WTC11 (cell line): ENCODE measurements around the gene KLC1. TPM values are rescaled to one million over a fixed set of nuclear protein-coding genes. Genes with fewer than 3 reads are reported as not detected.

ENCODE experiments used
- ATAC-seq: fragments of 200-7000 bp; cut with Tn5 transposase; 2 replicates; pipeline ENCODE4 v1.10.0; 2021; ENCODE audit warnings: mild to moderate bottlenecking, moderate library complexity
- CTCF ChIA-PET: fragments of 300-600 bp; sonication (Branson Sonifier 250); formaldehyde crosslinking; loops from one replicate; lab custom pipeline; 2021; ENCODE audit warnings: antibody characterized with exemption; lab: Charles Lee
- POLR2A ChIA-PET: fragments of 350-600 bp; sonication (Branson Sonifier 250); formaldehyde crosslinking; loops from one replicate; lab custom pipeline; 2021; ENCODE audit warnings: antibody characterized with exemption; lab: Charles Lee
- DNase-seq: peaks from one replicate; pipeline ENCODE4 v3.0.0; 2021; ENCODE audit warnings: low spot score
- H3K27ac Mint-ChIP-seq: 2 replicates; pipeline ENCODE4 v1.8.0; 2021; ENCODE audit warnings: mixed read lengths
- H3K27me3 Mint-ChIP-seq: 2 replicates; pipeline ENCODE4 v1.8.0; 2021; ENCODE audit warnings: low read depth, mild to moderate bottlenecking, moderate library complexity, mixed read lengths
- H3K36me3 Mint-ChIP-seq: 2 replicates; pipeline ENCODE4 v1.8.0; 2021; ENCODE audit warnings: mixed read lengths
- H3K4me1 Mint-ChIP-seq: 2 replicates; pipeline ENCODE4 v1.8.0; 2022; ENCODE audit warnings: mixed read lengths
- H3K4me3 Mint-ChIP-seq: 2 replicates; pipeline ENCODE4 v1.8.0; 2021; ENCODE audit warnings: mild to moderate bottlenecking, moderate library complexity, mixed read lengths
- H3K9me3 Mint-ChIP-seq: 2 replicates; pipeline ENCODE4 v1.8.0; 2021; ENCODE audit warnings: mixed read lengths
- EMX1 ChIP-seq: fragments of 250-450 bp; sonication (Bioruptor Pico); IDR thresholded peaks from 2 replicates; pipeline ENCODE4 v1.8.0; 2021; ENCODE audit warnings: mild to moderate bottlenecking
- FOXK1 ChIP-seq: sonication (generic); formaldehyde crosslinking; IDR thresholded peaks from 2 replicates; pipeline ENCODE4 v1.8.0; 2022; ENCODE audit warnings: mild to moderate bottlenecking, moderate library complexity, missing genetic modification reagents
- GABPB1 ChIP-seq: sonication (generic); formaldehyde crosslinking; IDR thresholded peaks from 2 replicates; pipeline ENCODE4 v1.8.1; 2023; ENCODE audit warnings: mild to moderate bottlenecking, missing genetic modification reagents
- NFE2L1 ChIP-seq: sonication (generic); formaldehyde crosslinking; IDR thresholded peaks from 2 replicates; pipeline ENCODE4 v1.8.1; 2023; ENCODE audit warnings: missing genetic modification reagents
- NFYB ChIP-seq: sonication (generic); formaldehyde crosslinking; conservative IDR thresholded peaks from 2 replicates; pipeline ENCODE4 v1.8.0; 2022; ENCODE audit warnings: low read depth, missing genetic modification reagents
- NR1H2 ChIP-seq: sonication (generic); formaldehyde crosslinking; IDR thresholded peaks from 2 replicates; pipeline ENCODE4 v1.9.0; 2021; ENCODE audit warnings: mild to moderate bottlenecking, moderate library complexity, missing genetic modification reagents
- NR3C1 ChIP-seq: sonication (generic); formaldehyde crosslinking; conservative IDR thresholded peaks from 2 replicates; pipeline ENCODE4 v1.8.1; 2023; ENCODE audit warnings: low read depth, mild to moderate bottlenecking, missing genetic modification reagents
- RORB ChIP-seq: fragments of 250-450 bp; sonication (Bioruptor Pico); IDR thresholded peaks from 2 replicates; pipeline ENCODE4 v1.9.0; 2021; ENCODE audit warnings: mild to moderate bottlenecking
- SOX15 ChIP-seq: fragments of 250-450 bp; sonication (Bioruptor Pico); IDR thresholded peaks from 2 replicates; pipeline ENCODE4 v1.9.0; 2021; ENCODE audit warnings: mild to moderate bottlenecking
- ZNF121 ChIP-seq: sonication (generic); formaldehyde crosslinking; IDR thresholded peaks from 2 replicates; pipeline ENCODE4 v1.8.0; 2023; ENCODE audit warnings: missing genetic modification reagents
- ZNF232 ChIP-seq: sonication (generic); formaldehyde crosslinking; IDR thresholded peaks from 2 replicates; pipeline ENCODE4 v1.8.0; 2022; ENCODE audit warnings: mild to moderate bottlenecking, missing genetic modification reagents
- ZNF416 ChIP-seq: fragments of 250-450 bp; sonication (Bioruptor Pico); IDR thresholded peaks from 2 replicates; pipeline ENCODE4 v1.9.0; 2021; ENCODE audit warnings: mild to moderate bottlenecking, inconsistent platforms
- ZNF423 ChIP-seq: fragments of 250-450 bp; sonication (Bioruptor Pico); IDR thresholded peaks from 2 replicates; pipeline ENCODE4 v2.1.2; 2022; ENCODE audit warnings: mild to moderate bottlenecking, moderate library complexity
- total RNA-seq: library from RNA; stranded (reverse); gene quantifications from 3 replicates; pipeline ENCODE4 v1.2.3, GENCODE V29; 2021
- TF ChIP-seq, protein P1 (sequence below): sonication (generic); formaldehyde crosslinking; conservative IDR thresholded peaks from 2 replicates; pipeline ENCODE4 v1.8.1; 2023; ENCODE audit warnings: mild to moderate bottlenecking, low read depth, missing genetic modification reagents, moderate library complexity
- TF ChIP-seq, protein P2 (sequence below): sonication (generic); formaldehyde crosslinking; IDR thresholded peaks from 2 replicates; pipeline ENCODE4 v1.8.1; 2022; ENCODE audit warnings: low read depth, mild to moderate bottlenecking, moderate library complexity, missing genetic modification reagents, borderline replicate concordance
- TF ChIP-seq, protein P3 (sequence below): sonication (generic); formaldehyde crosslinking; IDR thresholded peaks from 2 replicates; pipeline ENCODE4 v1.8.1; 2023; ENCODE audit warnings: mild to moderate bottlenecking, missing genetic modification reagents
- TF ChIP-seq, protein P4 (sequence below): fragments of 250-450 bp; sonication (Bioruptor Pico); IDR thresholded peaks from 2 replicates; pipeline ENCODE4 v1.9.0; 2021; ENCODE audit warnings: mild to moderate bottlenecking
- TF ChIP-seq, protein P5 (sequence below): sonication (generic); formaldehyde crosslinking; IDR thresholded peaks from 2 replicates; pipeline ENCODE4 v1.8.1; 2023; ENCODE audit warnings: mild to moderate bottlenecking, missing genetic modification reagents, borderline replicate concordance

The KLC1 gene
- total RNA-seq, 1 experiment from 2014 or later, result 171 TPM

DNA sequence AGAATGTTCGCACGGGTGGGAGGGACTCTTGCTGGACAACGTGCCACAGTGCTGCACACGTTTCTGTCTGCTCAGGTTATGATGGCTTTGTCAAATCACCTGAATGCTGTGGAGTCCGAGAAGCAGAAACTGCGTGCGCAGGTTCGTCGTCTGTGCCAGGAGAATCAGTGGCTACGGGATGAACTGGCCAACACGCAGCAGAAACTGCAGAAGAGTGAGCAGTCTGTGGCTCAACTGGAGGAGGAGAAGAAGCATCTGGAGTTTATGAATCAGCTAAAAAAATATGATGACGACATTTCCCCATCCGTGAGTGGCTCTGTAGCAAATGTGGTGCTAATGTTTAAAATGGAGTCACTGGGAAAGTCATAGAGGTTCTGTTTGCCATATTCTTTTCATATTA is 28.5 kb downstream of the KLC1 start (continued):
- TF ChIP-seq GABPB1 (CRISPR knock-in tag) (no peak), NFE2L1 (CRISPR knock-in tag) (no peak)

DNA sequence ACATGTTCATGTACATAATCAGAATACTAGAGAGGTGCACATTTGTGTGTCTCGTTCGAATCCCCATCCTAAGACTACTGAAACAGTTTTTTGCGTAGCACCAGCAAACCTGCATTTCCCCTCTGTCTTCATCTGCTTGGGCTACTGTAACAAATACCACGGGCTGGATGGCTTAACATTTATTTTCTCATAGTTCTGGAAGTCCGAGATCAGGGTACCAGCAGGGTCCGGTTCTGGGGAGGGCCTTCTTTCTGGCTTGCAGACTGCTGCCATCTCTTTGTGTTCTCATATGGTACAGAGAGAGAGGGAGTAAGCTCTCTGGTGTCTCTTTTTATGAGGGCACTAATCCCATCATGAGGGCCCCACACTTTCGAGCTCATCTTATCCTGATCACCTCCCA is 30.6 kb downstream of the KLC1 start:
- no peak overlapping the region for H3K4me3 Mint-ChIP-seq
- POLR2A ChIA-PET, result interaction anchor here (0.6 kb wide), 2 partner anchors 35 to 41 kb away, joined by 3 read pairs; no protein-coding TSS in a partner anchor
- H3K27ac Mint-ChIP-seq, result no peak overlapping the region
- ATAC-seq (no peak), DNase-seq (no peak)
- H3K4me1 Mint-ChIP-seq, result no peaks in the 10 kb centered on the region
- no peaks in the 10 kb centered on the region for H3K9me3 Mint-ChIP-seq
- no peak for TF ChIP-seq NR1H2
- no peak for TF ChIP-seq FOXK1 (CRISPR knock-in tag)
- TF ChIP-seq, protein P1, sequence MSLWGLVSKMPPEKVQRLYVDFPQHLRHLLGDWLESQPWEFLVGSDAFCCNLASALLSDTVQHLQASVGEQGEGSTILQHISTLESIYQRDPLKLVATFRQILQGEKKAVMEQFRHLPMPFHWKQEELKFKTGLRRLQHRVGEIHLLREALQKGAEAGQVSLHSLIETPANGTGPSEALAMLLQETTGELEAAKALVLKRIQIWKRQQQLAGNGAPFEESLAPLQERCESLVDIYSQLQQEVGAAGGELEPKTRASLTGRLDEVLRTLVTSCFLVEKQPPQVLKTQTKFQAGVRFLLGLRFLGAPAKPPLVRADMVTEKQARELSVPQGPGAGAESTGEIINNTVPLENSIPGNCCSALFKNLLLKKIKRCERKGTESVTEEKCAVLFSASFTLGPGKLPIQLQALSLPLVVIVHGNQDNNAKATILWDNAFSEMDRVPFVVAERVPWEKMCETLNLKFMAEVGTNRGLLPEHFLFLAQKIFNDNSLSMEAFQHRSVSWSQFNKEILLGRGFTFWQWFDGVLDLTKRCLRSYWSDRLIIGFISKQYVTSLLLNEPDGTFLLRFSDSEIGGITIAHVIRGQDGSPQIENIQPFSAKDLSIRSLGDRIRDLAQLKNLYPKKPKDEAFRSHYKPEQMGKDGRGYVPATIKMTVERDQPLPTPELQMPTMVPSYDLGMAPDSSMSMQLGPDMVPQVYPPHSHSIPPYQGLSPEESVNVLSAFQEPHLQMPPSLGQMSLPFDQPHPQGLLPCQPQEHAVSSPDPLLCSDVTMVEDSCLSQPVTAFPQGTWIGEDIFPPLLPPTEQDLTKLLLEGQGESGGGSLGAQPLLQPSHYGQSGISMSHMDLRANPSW, result no peak
- TF ChIP-seq, protein P2, sequence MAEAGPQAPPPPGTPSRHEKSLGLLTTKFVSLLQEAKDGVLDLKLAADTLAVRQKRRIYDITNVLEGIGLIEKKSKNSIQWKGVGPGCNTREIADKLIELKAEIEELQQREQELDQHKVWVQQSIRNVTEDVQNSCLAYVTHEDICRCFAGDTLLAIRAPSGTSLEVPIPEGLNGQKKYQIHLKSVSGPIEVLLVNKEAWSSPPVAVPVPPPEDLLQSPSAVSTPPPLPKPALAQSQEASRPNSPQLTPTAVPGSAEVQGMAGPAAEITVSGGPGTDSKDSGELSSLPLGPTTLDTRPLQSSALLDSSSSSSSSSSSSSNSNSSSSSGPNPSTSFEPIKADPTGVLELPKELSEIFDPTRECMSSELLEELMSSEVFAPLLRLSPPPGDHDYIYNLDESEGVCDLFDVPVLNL, result no peak
- TF ChIP-seq, protein P3, sequence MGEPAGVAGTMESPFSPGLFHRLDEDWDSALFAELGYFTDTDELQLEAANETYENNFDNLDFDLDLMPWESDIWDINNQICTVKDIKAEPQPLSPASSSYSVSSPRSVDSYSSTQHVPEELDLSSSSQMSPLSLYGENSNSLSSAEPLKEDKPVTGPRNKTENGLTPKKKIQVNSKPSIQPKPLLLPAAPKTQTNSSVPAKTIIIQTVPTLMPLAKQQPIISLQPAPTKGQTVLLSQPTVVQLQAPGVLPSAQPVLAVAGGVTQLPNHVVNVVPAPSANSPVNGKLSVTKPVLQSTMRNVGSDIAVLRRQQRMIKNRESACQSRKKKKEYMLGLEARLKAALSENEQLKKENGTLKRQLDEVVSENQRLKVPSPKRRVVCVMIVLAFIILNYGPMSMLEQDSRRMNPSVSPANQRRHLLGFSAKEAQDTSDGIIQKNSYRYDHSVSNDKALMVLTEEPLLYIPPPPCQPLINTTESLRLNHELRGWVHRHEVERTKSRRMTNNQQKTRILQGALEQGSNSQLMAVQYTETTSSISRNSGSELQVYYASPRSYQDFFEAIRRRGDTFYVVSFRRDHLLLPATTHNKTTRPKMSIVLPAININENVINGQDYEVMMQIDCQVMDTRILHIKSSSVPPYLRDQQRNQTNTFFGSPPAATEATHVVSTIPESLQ (CRISPR knock-in tag), result no peak
- TF ChIP-seq ZNF121 (CRISPR knock-in tag), result no peak
- no peak for TF ChIP-seq ZNF416
- no peak for TF ChIP-seq RORB (CRISPR knock-in tag)
- TF ChIP-seq SOX15 (CRISPR knock-in tag), result no peak
- CTCF ChIA-PET, result no interaction called here
- peaks cover 57% of the 10 kb centered on the region for H3K36me3 Mint-ChIP-seq
- no peaks in the 10 kb centered on the region for H3K27me3 Mint-ChIP-seq

DNA sequence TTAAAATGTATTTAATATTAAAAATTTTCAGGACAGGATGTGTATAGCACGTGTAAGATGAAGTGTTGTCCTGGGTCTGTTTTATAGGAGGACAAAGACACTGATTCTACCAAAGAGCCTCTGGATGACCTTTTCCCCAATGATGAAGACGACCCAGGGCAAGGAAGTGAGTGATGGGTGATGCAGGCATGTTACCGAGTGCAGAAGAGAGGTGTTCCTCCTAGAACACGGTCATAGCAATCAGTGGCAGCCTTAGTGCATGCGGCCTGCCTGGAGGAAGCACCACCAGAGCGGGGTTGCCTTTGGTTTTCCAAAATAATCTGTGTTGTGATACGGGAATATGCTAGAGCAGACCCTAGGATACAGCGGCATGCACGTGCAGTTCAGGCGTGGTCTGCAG is 33.0 kb downstream of the KLC1 start:
- ATAC-seq (no peak), DNase-seq (no peak)
- H3K36me3 Mint-ChIP-seq, result peaks cover 47% of the 10 kb centered on the region
- H3K4me3 Mint-ChIP-seq, result no peak overlapping the region
- H3K9me3 Mint-ChIP-seq, result no peaks in the 10 kb centered on the region
- no peaks in the 10 kb centered on the region for H3K4me1 Mint-ChIP-seq
- H3K27ac Mint-ChIP-seq, result 0 out of 2 replicates have a peak overlapping the region, but pooled peaks have one; percentile 29
- H3K27me3 Mint-ChIP-seq, result no peaks in the 10 kb centered on the region
- CTCF ChIA-PET, result no interaction called here
- POLR2A ChIA-PET, result no interaction called here
- TF ChIP-seq, protein P4, sequence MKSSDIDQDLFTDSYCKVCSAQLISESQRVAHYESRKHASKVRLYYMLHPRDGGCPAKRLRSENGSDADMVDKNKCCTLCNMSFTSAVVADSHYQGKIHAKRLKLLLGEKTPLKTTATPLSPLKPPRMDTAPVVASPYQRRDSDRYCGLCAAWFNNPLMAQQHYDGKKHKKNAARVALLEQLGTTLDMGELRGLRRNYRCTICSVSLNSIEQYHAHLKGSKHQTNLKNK, result no peak
- no peak for TF ChIP-seq ZNF423 (CRISPR knock-in tag)

DNA sequence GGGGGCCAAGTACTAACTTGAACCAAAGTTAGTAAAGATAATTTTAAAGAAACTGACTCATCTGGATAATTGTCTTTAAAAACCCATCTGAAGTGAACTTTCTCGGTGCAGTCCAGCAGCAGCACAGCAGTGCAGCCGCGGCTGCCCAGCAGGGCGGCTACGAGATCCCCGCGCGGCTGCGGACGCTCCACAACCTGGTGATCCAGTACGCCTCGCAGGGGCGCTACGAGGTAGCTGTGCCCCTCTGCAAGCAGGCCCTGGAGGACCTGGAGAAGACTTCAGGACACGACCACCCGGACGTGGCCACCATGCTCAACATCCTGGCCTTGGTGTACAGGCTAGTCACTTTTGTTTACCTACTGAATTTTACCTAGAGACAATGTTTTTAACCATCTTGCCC is 33.6 kb downstream of the KLC1 start:
- ChIA-PET CTCF (interaction anchor here (0.6 kb wide), 1 partner anchor 259 kb away, joined by 3 read pairs; no protein-coding TSS in a partner anchor), POLR2A (no interaction called here)
- H3K9me3 Mint-ChIP-seq, result no peaks in the 10 kb centered on the region
- H3K27ac Mint-ChIP-seq, result no peak overlapping the region
- H3K4me1 Mint-ChIP-seq, result no peaks in the 10 kb centered on the region
- H3K4me3 Mint-ChIP-seq, result no peak overlapping the region
- peaks cover 45% of the 10 kb centered on the region for H3K36me3 Mint-ChIP-seq
- ATAC-seq (no peak), DNase-seq (no peak)
- H3K27me3 Mint-ChIP-seq, result no peaks in the 10 kb centered on the region
- TF ChIP-seq, protein P5, sequence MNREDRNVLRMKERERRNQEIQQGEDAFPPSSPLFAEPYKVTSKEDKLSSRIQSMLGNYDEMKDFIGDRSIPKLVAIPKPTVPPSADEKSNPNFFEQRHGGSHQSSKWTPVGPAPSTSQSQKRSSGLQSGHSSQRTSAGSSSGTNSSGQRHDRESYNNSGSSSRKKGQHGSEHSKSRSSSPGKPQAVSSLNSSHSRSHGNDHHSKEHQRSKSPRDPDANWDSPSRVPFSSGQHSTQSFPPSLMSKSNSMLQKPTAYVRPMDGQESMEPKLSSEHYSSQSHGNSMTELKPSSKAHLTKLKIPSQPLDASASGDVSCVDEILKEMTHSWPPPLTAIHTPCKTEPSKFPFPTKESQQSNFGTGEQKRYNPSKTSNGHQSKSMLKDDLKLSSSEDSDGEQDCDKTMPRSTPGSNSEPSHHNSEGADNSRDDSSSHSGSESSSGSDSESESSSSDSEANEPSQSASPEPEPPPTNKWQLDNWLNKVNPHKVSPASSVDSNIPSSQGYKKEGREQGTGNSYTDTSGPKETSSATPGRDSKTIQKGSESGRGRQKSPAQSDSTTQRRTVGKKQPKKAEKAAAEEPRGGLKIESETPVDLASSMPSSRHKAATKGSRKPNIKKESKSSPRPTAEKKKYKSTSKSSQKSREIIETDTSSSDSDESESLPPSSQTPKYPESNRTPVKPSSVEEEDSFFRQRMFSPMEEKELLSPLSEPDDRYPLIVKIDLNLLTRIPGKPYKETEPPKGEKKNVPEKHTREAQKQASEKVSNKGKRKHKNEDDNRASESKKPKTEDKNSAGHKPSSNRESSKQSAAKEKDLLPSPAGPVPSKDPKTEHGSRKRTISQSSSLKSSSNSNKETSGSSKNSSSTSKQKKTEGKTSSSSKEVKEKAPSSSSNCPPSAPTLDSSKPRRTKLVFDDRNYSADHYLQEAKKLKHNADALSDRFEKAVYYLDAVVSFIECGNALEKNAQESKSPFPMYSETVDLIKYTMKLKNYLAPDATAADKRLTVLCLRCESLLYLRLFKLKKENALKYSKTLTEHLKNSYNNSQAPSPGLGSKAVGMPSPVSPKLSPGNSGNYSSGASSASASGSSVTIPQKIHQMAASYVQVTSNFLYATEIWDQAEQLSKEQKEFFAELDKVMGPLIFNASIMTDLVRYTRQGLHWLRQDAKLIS, result no peak
- TF ChIP-seq ZNF232, result no peak
- TF ChIP-seq NR3C1, result no peak
- no peak for TF ChIP-seq GABPB1 (CRISPR knock-in tag)
- TF ChIP-seq EMX1, result no peak
- TF ChIP-seq NFYB, result no peak
